Hepatocyte (in vitro differentiated cells): Measurements from ENCODE around the gene KHNYN. TPM values are rescaled to one million over a fixed set of nuclear protein-coding genes. Genes with fewer than 3 reads are reported as not detected.

Experiments
- DNase-seq: peaks from one replicate; pipeline ENCODE4 v3.0.0-alpha.2; 2016; ENCODE audit warnings: low spot score
- H2AFZ ChIP-seq: fragments of 200-600 bp; sonication (generic); 2 replicates; pipeline ENCODE4 v1.6.0; 2016; ENCODE audit warnings: antibody characterized with exemption, mild to moderate bottlenecking
- H3K27ac ChIP-seq: fragments of 200-600 bp; sonication (generic); 2 replicates; pipeline ENCODE4 v1.5.1; 2016; ENCODE audit warnings: mild to moderate bottlenecking
- H3K27me3 ChIP-seq: fragments of 200-600 bp; sonication (generic); 2 replicates; pipeline ENCODE4 v1.6.1; 2016
- H3K36me3 ChIP-seq: fragments of 200-600 bp; sonication (generic); replicated peaks from 2 replicates; pipeline ENCODE4 v1.5.1; 2016; ENCODE audit warnings: low read depth; ENCODE audit not compliant: insufficient read depth
- H3K4me1 ChIP-seq: fragments of 200-600 bp; sonication (generic); 2 replicates; pipeline ENCODE4 v1.5.1; 2016; ENCODE audit warnings: mild to moderate bottlenecking, moderate library complexity; ENCODE audit not compliant: insufficient read depth
- H3K4me2 ChIP-seq: fragments of 200-600 bp; sonication (generic); 2 replicates; pipeline ENCODE4 v1.6.0; 2016
- H3K4me3 ChIP-seq: fragments of 200-600 bp; sonication (generic); 2 replicates; pipeline ENCODE4 v1.5.1; 2016; ENCODE audit warnings: mild to moderate bottlenecking
- H3K79me2 ChIP-seq: fragments of 200-600 bp; sonication (generic); 2 replicates; pipeline ENCODE4 v1.6.0; 2017; ENCODE audit warnings: mild to moderate bottlenecking
- H3K9me2 ChIP-seq: fragments of 200-600 bp; sonication (generic); replicated peaks from 2 replicates; pipeline ENCODE4 v1.6.0; 2017; ENCODE audit warnings: mild to moderate bottlenecking; ENCODE audit not compliant: insufficient read depth
- H3K9me3 ChIP-seq: fragments of 200-600 bp; sonication (generic); 2 replicates; pipeline ENCODE4 v1.5.1; 2016; ENCODE audit warnings: low read depth, mild to moderate bottlenecking
- H4K20me1 ChIP-seq: fragments of 200-600 bp; sonication (generic); 2 replicates; pipeline ENCODE4 v1.6.0; 2016; ENCODE audit warnings: mild to moderate bottlenecking; ENCODE audit not compliant: insufficient read depth, poor library complexity, severe bottlenecking
- CTCF ChIP-seq: fragments of 200-600 bp; sonication (generic); IDR thresholded peaks from 2 replicates; pipeline ENCODE4 v1.5.1; 2016; ENCODE audit warnings: antibody characterized with exemption, mild to moderate bottlenecking; ENCODE audit not compliant: poor library complexity
- EZH2 ChIP-seq: fragments of 200-600 bp; sonication (generic); IDR thresholded peaks from 2 replicates; pipeline ENCODE4 v1.6.1; 2016; ENCODE audit warnings: antibody characterized with exemption, mild to moderate bottlenecking, borderline replicate concordance
- EZH2phosphoT487 ChIP-seq: fragments of 200-600 bp; sonication (generic); IDR thresholded peaks from one replicate; pipeline ENCODE4 v1.6.1; 2018; ENCODE audit warnings: antibody characterized with exemption, mild to moderate bottlenecking, low read depth, moderate library complexity; ENCODE audit not compliant: unreplicated experiment, severe bottlenecking
- WGBS: methylation state at CpG from one replicate; pipeline ENCODE4 v1.1.6; 2016; ENCODE audit warnings: low lambda C conversion rate; ENCODE audit errors: missing lambda C conversion rate; 5-methylcytosine and 5-hydroxymethylcytosine counted together
- polyA plus RNA-seq: library from polyadenylated mRNA; unstranded; fragments of >200 nt; fragmentation: Nextera tagmentation; extraction: Ambion mirVana; gene quantifications from 2 replicates; pipeline ENCODE4 v1.2.1, GENCODE V29; 2016
- total RNA-seq: library from RNA; depleted of rRNA; stranded (reverse); fragments of >200 nt; gene quantifications from 2 replicates; pipeline ENCODE4 v1.2.3, GENCODE V29; 2014

The KHNYN gene
- total and polyA plus RNA-seq, 2 experiments from 2014 or later, result 36.4 to 90.5 TPM

- Histone ChIP-seq H3K36me3 (no peaks in the 10 kb centered on the region), H3K9me2 (no peaks in the 10 kb centered on the region), H4K20me1 (peaks cover 22% of the 10 kb centered on the region), H3K9me3 (no peaks in the 10 kb centered on the region), H3K4me1 (peaks cover 33% of the 10 kb centered on the region), H3K27me3 (no peaks in the 10 kb centered on the region), H3K4me2 (peak overlapping the region; percentile 97), H3K27ac (peak overlapping the region; percentile 98), H2AFZ (no peak overlapping the region), H3K79me2 (peaks cover 38% of the 10 kb centered on the region), H3K4me3 (peak overlapping the region; percentile 89)
- TF ChIP-seq EZH2phosphoT487 (no peak), CTCF (peak; percentile 94)
- 56% methylated on average over 15 of the region's 15 CpGs for WGBS
- peak; percentile 96 for DNase-seq
Observed at GRCh38 chr14:24431569-24432258, 2.0 kb downstream of the KHNYN start.

- H3K4me3 ChIP-seq, result no peak overlapping the region
- H3K4me2 ChIP-seq, result peak overlapping the region; percentile 97
- H4K20me1 ChIP-seq, result peaks cover 22% of the 10 kb centered on the region
- no peaks in the 10 kb centered on the region for H3K36me3 ChIP-seq
- H3K27me3 ChIP-seq, result no peaks in the 10 kb centered on the region
- no peak for DNase-seq
- peaks cover 28% of the 10 kb centered on the region for H3K4me1 ChIP-seq
- no peaks in the 10 kb centered on the region for H3K9me3 ChIP-seq
- WGBS, result 94% methylated on average over 23 of the region's 24 CpGs
- no peaks in the 10 kb centered on the region for H3K9me2 ChIP-seq
- peaks cover 38% of the 10 kb centered on the region for H3K79me2 ChIP-seq
- no peak for TF ChIP-seq CTCF
- no peak for TF ChIP-seq EZH2phosphoT487
- TF ChIP-seq EZH2, result no peak
- H3K27ac ChIP-seq, result no peak overlapping the region
- H2AFZ ChIP-seq, result no peak overlapping the region
Observed at GRCh38 chr14:24432259-24433131, 2.7 kb downstream of the KHNYN start.

- TF ChIP-seq EZH2phosphoT487, result no peak
- no peak for TF ChIP-seq EZH2
- no peak for TF ChIP-seq CTCF
- 95% methylated on average over 7 of the region's 7 CpGs for WGBS
Observed at GRCh38 chr14:24434036-24434435, 4.3 kb downstream of the KHNYN start.

More at GRCh38 chr14:24434036-24434435, 4.3 kb downstream of the KHNYN start:
- Histone ChIP-seq H2AFZ (no peak overlapping the region), H3K27me3 (no peaks in the 10 kb centered on the region), H3K79me2 (peaks cover 36% of the 10 kb centered on the region), H4K20me1 (peaks cover 22% of the 10 kb centered on the region), H3K9me2 (no peaks in the 10 kb centered on the region), H3K4me1 (peaks cover 17% of the 10 kb centered on the region), H3K4me2 (no peak overlapping the region), H3K4me3 (no peak overlapping the region), H3K27ac (no peak overlapping the region), H3K36me3 (no peaks in the 10 kb centered on the region), H3K9me3 (no peaks in the 10 kb centered on the region)
- DNase-seq, result no peak
